Suprapubic skin (tissue), 3 donors: ENCODE results near the gene OTOG.

Experiments
- CTCF ChIP-seq, 2 donors: fragments of 200-600 bp in 1 of 2; fragments of 450-650 bp in 1 of 2; sonication (generic) in 1 of 2; IDR thresholded peaks; one replicate each; pipeline ENCODE4 v1.5.1; 2016 to 2019; ENCODE audit warnings: antibody characterized with exemption in 2 of 2, mild to moderate bottlenecking in 1 of 2, moderate library complexity in 1 of 2
- EP300 ChIP-seq: sonication (generic); formaldehyde crosslinking; IDR thresholded peaks from one replicate; pipeline ENCODE4 v1.6.1; 2017; ENCODE audit warnings: antibody characterized with exemption

DNA sequence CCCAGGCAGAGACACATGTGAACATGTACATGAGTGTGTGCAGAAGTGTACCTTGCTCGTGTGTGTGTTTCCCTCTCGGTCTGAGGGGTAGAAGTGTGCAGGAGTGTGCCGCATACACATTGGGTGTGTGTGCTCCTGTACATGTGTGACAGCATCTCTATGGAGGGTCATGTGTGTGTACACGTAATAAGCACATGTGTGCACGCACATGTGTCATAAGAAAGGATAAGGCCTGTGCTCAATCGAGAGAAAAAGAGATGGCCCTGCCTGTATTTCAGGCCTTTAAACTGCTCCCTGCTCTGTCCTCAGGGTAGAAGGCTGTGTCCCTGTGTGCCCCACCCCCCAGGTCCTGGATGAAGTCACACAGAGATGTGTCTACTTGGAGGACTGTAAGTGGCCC, 61.8 kb downstream of the OTOG start:
- TF ChIP-seq CTCF (IDR thresholded peaks at IDR 0.05) = no peak
- TF ChIP-seq EP300 = no peak
